Forelimb muscle (tissue), 1 donor: Measurements from ENCODE around the gene DNAJB5. TPM values are rescaled to one million over a fixed set of nuclear protein-coding genes. Genes with fewer than 3 reads are reported as not detected.
"Not testable (repeated sequence)": the region's sequence is repeated elsewhere in the genome, so short reads cannot be mapped to it uniquely, and the experiment has no call there.

ENCODE experiments used
- DNase-seq: peaks from one replicate; pipeline ENCODE4 v3.0.0-alpha.2; 2013; ENCODE audit warnings: low read depth
- polyA plus RNA-seq: library from polyadenylated mRNA; unstranded; fragments of 120-200 nt; gene quantifications from one replicate; pipeline ENCODE4 v1.2.1, GENCODE V29; 2013; ENCODE audit not compliant: insufficient read length

DNAJB5 gene
- polyA plus RNA-seq, 1 donor = 61.6 TPM

GRCh38 chr9:35000535-35001284 lies 11.2 kb downstream of the DNAJB5 start:
- DNase-seq = no peak

- DNase-seq = no peak
Observed at GRCh38 chr9:35001285-35001677, 11.7 kb downstream of the DNAJB5 start.

- no peak for DNase-seq
Observed at GRCh38 chr9:35001803-35002502, 12.4 kb downstream of the DNAJB5 start.

- no peak for DNase-seq
Observed at GRCh38 chr9:35002623-35003022, 13.1 kb downstream of the DNAJB5 start.

GRCh38 chr9:35004299-35004698 lies 14.8 kb downstream of the DNAJB5 start:
- DNase-seq = not testable (repeated sequence)

- DNase-seq = no peak
Observed at GRCh38 chr9:35010351-35010958, 20.9 kb downstream of the DNAJB5 start.

- DNase-seq = no peak
Observed at GRCh38 chr9:35014517-35014916, 25.0 kb downstream of the DNAJB5 start.

- DNase-seq = not testable (repeated sequence)
Observed at GRCh38 chr9:35023443-35023842, 33.9 kb downstream of the DNAJB5 start.

- DNase-seq = no peak
Observed at GRCh38 chr9:35026671-35027070, 37.1 kb downstream of the DNAJB5 start.

- DNase-seq = no peak
Observed at GRCh38 chr9:35027374-35027773, 37.8 kb downstream of the DNAJB5 start.

- DNase-seq = no peak
Observed at GRCh38 chr9:35027860-35028259, 38.3 kb downstream of the DNAJB5 start.

GRCh38 chr9:35028341-35028740 lies 38.8 kb downstream of the DNAJB5 start:
- DNase-seq = no peak

GRCh38 chr9:35029241-35029640 lies 39.7 kb downstream of the DNAJB5 start:
- DNase-seq = no peak

GRCh38 chr9:35029852-35030251 lies 40.3 kb downstream of the DNAJB5 start:
- no peak for DNase-seq

GRCh38 chr9:35033101-35033500 lies 43.6 kb downstream of the DNAJB5 start:
- no peak for DNase-seq

- no peak for DNase-seq
Observed at GRCh38 chr9:35035851-35036701, 46.5 kb downstream of the DNAJB5 start.

GRCh38 chr9:35042081-35042604 lies 52.6 kb downstream of the DNAJB5 start:
- no peak for DNase-seq

GRCh38 chr9:35042891-35043545 lies 53.5 kb downstream of the DNAJB5 start:
- no peak for DNase-seq

- no peak for DNase-seq
Observed at GRCh38 chr9:35044071-35044470, 54.5 kb downstream of the DNAJB5 start.
